Lower leg skin (tissue), 3 donors: Measurements from ENCODE around the gene GAL3ST2.

Experiments used
- CTCF ChIP-seq, 3 donors: fragments of 450-650 bp; IDR thresholded peaks; one replicate each; pipeline ENCODE4 v1.5.1; 2016; ENCODE audit warnings: antibody characterized with exemption in 3 of 3, mild to moderate bottlenecking in 3 of 3, moderate library complexity in 2 of 3
- POLR2A ChIP-seq, 2 donors: fragments of 450-650 bp; IDR thresholded peaks; one replicate each; pipeline ENCODE4 v1.6.1; 2016 to 2017; ENCODE audit warnings: antibody characterized with exemption in 2 of 2, mild to moderate bottlenecking in 1 of 2, moderate library complexity in 1 of 2

- no peak for TF ChIP-seq CTCF (IDR thresholded peaks at IDR 0.05)
- TF ChIP-seq POLR2A (IDR thresholded peaks at IDR 0.05): no peak
Observed at GRCh38 chr2:241768850-241769249, 7.8 kb upstream of the GAL3ST2 start.
